Measurements from ENCODE around the gene RPUSD4. TPM values are rescaled to one million over a fixed set of nuclear protein-coding genes. Genes with fewer than 3 reads are reported as not detected.

Gene RPUSD4
- polyA plus RNA-seq, 2 of the 4 experiments (the other 2 are of a cell fraction): 15.4 to 16.2 TPM

GRCh38 chr11:126153972-126154371, 57.5 kb downstream of the RPUSD4 start:
- FAIRE-seq: no peak
- WGBS (ENCODE audit: missing lambda C conversion rate): 61% methylated on average over 6 of the region's 6 CpGs
- H3K4me2 ChIP-seq: no peak overlapping the region
- ATAC-seq: no peak
- no peak overlapping the region for H3K27ac ChIP-seq
- TF ChIP-seq HMGXB4 (CRISPR knock-in tag; IDR thresholded peaks at IDR 0.05; ENCODE audit: borderline replicate concordance): no peak
- no peak for TF ChIP-seq HOXB13 (CRISPR knock-in tag; IDR thresholded peaks at IDR 0.05; ENCODE audit: low read depth)
- no peak for TF ChIP-seq ELK1 (IDR thresholded peaks at IDR 0.05; ENCODE audit: low read depth, low read length)
- no peak for TF ChIP-seq CBX8 (IDR thresholded peaks at IDR 0.05)
- TF ChIP-seq FOSL2 (IDR thresholded peaks at IDR 0.05): no peak
- TF ChIP-seq FOSL2 (CRISPR knock-in tag; IDR thresholded peaks at IDR 0.05): no peak
- TF ChIP-seq ZC3H11A (IDR thresholded peaks at IDR 0.05): no peak
- TF ChIP-seq MAZ (IDR thresholded peaks at IDR 0.05; ENCODE audit: borderline replicate concordance, low read depth, low read length): no peak
- TF ChIP-seq RNF2 (IDR thresholded peaks at IDR 0.05; ENCODE audit: borderline replicate concordance, low read depth): no peak
- no peak for TF ChIP-seq TP53 (CRISPR knock-in tag; IDR thresholded peaks at IDR 0.05)
- no peak for TF ChIP-seq PBX3 (IDR thresholded peaks at IDR 0.05)
- TF ChIP-seq BCL3 (IDR thresholded peaks at IDR 0.05): no peak
- TF ChIP-seq NPAS2 (CRISPR knock-in tag; IDR thresholded peaks at IDR 0.05; ENCODE audit: borderline replicate concordance): no peak
- no peak for TF ChIP-seq SMC3 (IDR thresholded peaks at IDR 0.05)
- TF ChIP-seq EHF (CRISPR knock-in tag; IDR thresholded peaks at IDR 0.05): no peak
- TF ChIP-seq PHF8 (IDR thresholded peaks at IDR 0.05; ENCODE audit: borderline replicate concordance, low read depth): no peak
- TF ChIP-seq KDM1A (IDR thresholded peaks at IDR 0.05; ENCODE audit: low read depth): no peak
- TF ChIP-seq POLR2AphosphoS2 (conservative IDR thresholded peaks at IDR 0.05; ENCODE audit: low read length): no peak
- no peak for TF ChIP-seq ESRRA (IDR thresholded peaks at IDR 0.05; ENCODE audit: borderline replicate concordance, low read length)
- no peak overlapping the region for H3K4me3 ChIP-seq
- DNase-seq (ENCODE audit: low read depth in 1 of 2, low spot score in 1 of 2): no peak
- POLR2A ChIA-PET: no interaction called here
- H3K9me3 ChIP-seq: 0 out of 3 replicates have a peak, but pooled peaks cover 3% of the 10 kb centered on the region
- CTCF ChIA-PET: interaction anchor here (1.3 to 2.0 kb wide), 2 partner anchors 40 to 213 kb away, joined by 3 to 5 read pairs; no protein-coding TSS in a partner anchor
- no peaks in the 10 kb centered on the region for H3K4me1 ChIP-seq

- WGBS (ENCODE audit: missing lambda C conversion rate): 31% methylated on average over 4 of the region's 4 CpGs
- H3K4me1 ChIP-seq: peaks cover 2% of the 10 kb centered on the region; the same call in 2 of the 3 replicates
- POLR2A ChIA-PET: no interaction called here
- FAIRE-seq (no peak), DNase-seq (ENCODE audit: low read depth in 1 of 2, low spot score in 1 of 2) (no peak), ATAC-seq (no peak)
- H3K4me2 ChIP-seq: no peak overlapping the region
- 0 out of 3 replicates have a peak, but pooled peaks cover 3% of the 10 kb centered on the region for H3K9me3 ChIP-seq
- CTCF ChIA-PET: interaction anchor here (1.2 to 2.0 kb wide), 2 partner anchors 11 to 212 kb away, joined by 3 to 5 read pairs; no protein-coding TSS in a partner anchor
- H3K4me3 ChIP-seq: no peak overlapping the region
- H3K27ac ChIP-seq: no peak overlapping the region
- no peak for TF ChIP-seq JUN (IDR thresholded peaks at IDR 0.05)
- TF ChIP-seq CHD2 (IDR thresholded peaks at IDR 0.05; ENCODE audit: low read length, partially characterized antibody): no peak
- TF ChIP-seq SMC3 (IDR thresholded peaks at IDR 0.05): no peak
- no peak for TF ChIP-seq REST (IDR thresholded peaks at IDR 0.05)
- TF ChIP-seq POLR2AphosphoS2 (conservative IDR thresholded peaks at IDR 0.05; ENCODE audit: low read length): no peak
- no peak for TF ChIP-seq PHF8 (IDR thresholded peaks at IDR 0.05; ENCODE audit: borderline replicate concordance, low read depth)
- no peak for TF ChIP-seq TP53 (CRISPR knock-in tag; IDR thresholded peaks at IDR 0.05)
- no peak for TF ChIP-seq NFE2L2 (conservative IDR thresholded peaks at IDR 0.05; ENCODE audit: low read length)
- TF ChIP-seq NR3C1 (IDR thresholded peaks at IDR 0.05): no peak
- TF ChIP-seq MAZ (IDR thresholded peaks at IDR 0.05; ENCODE audit: borderline replicate concordance, low read depth, low read length): no peak
- TF ChIP-seq FOXS1 (CRISPR knock-in tag; IDR thresholded peaks at IDR 0.05): no peak
- no peak for TF ChIP-seq HDAC2 (IDR thresholded peaks at IDR 0.05)
- no peak for TF ChIP-seq POLR2A (IDR thresholded peaks at IDR 0.05; ENCODE audit: low read length)
- no peak for TF ChIP-seq CHD4 (IDR thresholded peaks at IDR 0.05; ENCODE audit: borderline replicate concordance)
- TF ChIP-seq HOXB13 (CRISPR knock-in tag; IDR thresholded peaks at IDR 0.05; ENCODE audit: low read depth): no peak
- TF ChIP-seq NPAS2 (CRISPR knock-in tag; IDR thresholded peaks at IDR 0.05; ENCODE audit: borderline replicate concordance): no peak
- TF ChIP-seq ZNF302 (CRISPR knock-in tag; IDR thresholded peaks at IDR 0.05): no peak
Observed at GRCh38 chr11:126153006-126153405, 58.4 kb downstream of the RPUSD4 start.

All from A549 (cell line).